GM15510 (cell line): ENCODE measurements around the gene WASF3.

ENCODE experiments used
- POLR2A ChIP-seq: IDR thresholded peaks from 3 replicates; pipeline ENCODE4 v1.6.1; 2011; ENCODE audit warnings: borderline replicate concordance; ENCODE audit not compliant: insufficient read length; ENCODE audit errors: extremely low read depth

The WASF3 gene

GRCh38 chr13:26557393-26558073 lies at the start of gene WASF3:
TSS of gene WASF3 (plus strand) at chr13:26557683. CDS start at chr13:26642271, 84,588 bp downstream.
- TF ChIP-seq POLR2A, result no peak

- no peak for TF ChIP-seq POLR2A
These were observed 48.6 kb upstream of the WASF3 start for GRCh38 chr13:26508885-26509284.

GRCh38 chr13:26509491-26509890 lies 48.0 kb upstream of the WASF3 start:
- TF ChIP-seq POLR2A, result no peak

- no peak for TF ChIP-seq POLR2A
These were observed 43.6 kb upstream of the WASF3 start for GRCh38 chr13:26513931-26514330.

- TF ChIP-seq POLR2A, result no peak
These were observed 41.8 kb upstream of the WASF3 start for GRCh38 chr13:26515721-26516120.

- no peak for TF ChIP-seq POLR2A
These were observed 39.5 kb upstream of the WASF3 start for GRCh38 chr13:26517936-26518335.

GRCh38 chr13:26518451-26518959 lies 39.0 kb upstream of the WASF3 start:
- TF ChIP-seq POLR2A, result no peak

- TF ChIP-seq POLR2A, result no peak
These were observed 34.9 kb upstream of the WASF3 start for GRCh38 chr13:26522571-26522970.

- TF ChIP-seq POLR2A, result no peak
These were observed 34.5 kb upstream of the WASF3 start for GRCh38 chr13:26523007-26523406.

- no peak for TF ChIP-seq POLR2A
These were observed 32.0 kb upstream of the WASF3 start for GRCh38 chr13:26525528-26525927.

- no peak for TF ChIP-seq POLR2A
These were observed 30.7 kb upstream of the WASF3 start for GRCh38 chr13:26526702-26527216.

GRCh38 chr13:26528527-26528926 lies 29.0 kb upstream of the WASF3 start:
- no peak for TF ChIP-seq POLR2A

- TF ChIP-seq POLR2A, result no peak
These were observed 28.0 kb upstream of the WASF3 start for GRCh38 chr13:26529441-26529840.

GRCh38 chr13:26531742-26532141 lies 25.7 kb upstream of the WASF3 start:
- TF ChIP-seq POLR2A, result no peak

- no peak for TF ChIP-seq POLR2A
These were observed 23.3 kb upstream of the WASF3 start for GRCh38 chr13:26534036-26534726.
